Measurements from ENCODE around the gene PDCD6IP.

DNA sequence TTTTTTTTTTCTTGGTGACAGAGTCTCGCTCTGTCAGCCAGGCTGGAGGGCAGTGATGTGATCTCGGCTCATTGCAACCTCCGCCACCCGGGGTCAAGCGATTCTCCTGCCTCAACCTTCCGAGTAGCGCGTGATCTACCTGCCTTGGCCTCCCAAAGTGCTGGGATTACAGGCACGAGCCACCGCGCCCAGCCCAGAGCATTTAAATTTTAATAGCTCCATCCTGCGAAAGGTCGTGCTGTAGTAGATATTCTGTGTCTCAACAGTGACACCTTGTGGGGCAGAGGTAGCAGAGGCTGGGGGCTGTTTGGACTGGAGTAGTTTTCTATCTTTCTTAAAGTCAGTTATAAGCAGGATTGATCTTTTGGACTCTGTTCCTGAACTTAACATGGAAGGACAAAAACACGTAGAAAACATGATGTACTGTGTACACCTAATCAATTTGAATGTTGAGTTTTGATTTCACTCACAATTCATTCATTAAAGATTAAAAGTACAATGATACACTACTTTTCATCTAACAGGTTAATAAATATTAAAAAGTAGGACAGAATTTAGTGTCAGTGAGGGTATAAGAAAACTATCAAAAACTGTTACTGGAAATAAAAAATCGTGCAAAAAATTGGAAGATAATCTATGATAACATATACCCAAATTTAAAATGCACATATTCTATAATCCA, 11.0 kb upstream of the PDCD6IP start:
- TF ChIP-seq, protein P1, sequence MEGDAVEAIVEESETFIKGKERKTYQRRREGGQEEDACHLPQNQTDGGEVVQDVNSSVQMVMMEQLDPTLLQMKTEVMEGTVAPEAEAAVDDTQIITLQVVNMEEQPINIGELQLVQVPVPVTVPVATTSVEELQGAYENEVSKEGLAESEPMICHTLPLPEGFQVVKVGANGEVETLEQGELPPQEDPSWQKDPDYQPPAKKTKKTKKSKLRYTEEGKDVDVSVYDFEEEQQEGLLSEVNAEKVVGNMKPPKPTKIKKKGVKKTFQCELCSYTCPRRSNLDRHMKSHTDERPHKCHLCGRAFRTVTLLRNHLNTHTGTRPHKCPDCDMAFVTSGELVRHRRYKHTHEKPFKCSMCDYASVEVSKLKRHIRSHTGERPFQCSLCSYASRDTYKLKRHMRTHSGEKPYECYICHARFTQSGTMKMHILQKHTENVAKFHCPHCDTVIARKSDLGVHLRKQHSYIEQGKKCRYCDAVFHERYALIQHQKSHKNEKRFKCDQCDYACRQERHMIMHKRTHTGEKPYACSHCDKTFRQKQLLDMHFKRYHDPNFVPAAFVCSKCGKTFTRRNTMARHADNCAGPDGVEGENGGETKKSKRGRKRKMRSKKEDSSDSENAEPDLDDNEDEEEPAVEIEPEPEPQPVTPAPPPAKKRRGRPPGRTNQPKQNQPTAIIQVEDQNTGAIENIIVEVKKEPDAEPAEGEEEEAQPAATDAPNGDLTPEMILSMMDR (IDR thresholded peaks at IDR 0.05), result peak; percentile 64 to 79 (median 72)
- no peak for TF ChIP-seq POLR2A (IDR thresholded peaks at IDR 0.05)

Data from adrenal gland (tissue), 5 donors.